Osteocyte (in vitro differentiated cells): ENCODE results near the gene CACNA2D3. TPM values are rescaled to one million over a fixed set of nuclear protein-coding genes. Genes with fewer than 3 reads are reported as not detected.

ENCODE experiments used
- DNase-seq: peaks from one replicate; pipeline ENCODE4 v3.0.0; 2021; ENCODE audit warnings: mixed read lengths; ENCODE audit not compliant: unreplicated experiment; ENCODE audit errors: extremely low spot score
- H3K27ac Mint-ChIP-seq: one replicate; pipeline ENCODE4 v1.8.0; 2021; ENCODE audit warnings: mild to moderate bottlenecking, mixed read lengths; ENCODE audit not compliant: unreplicated experiment
- H3K27me3 Mint-ChIP-seq: one replicate; pipeline ENCODE4 v1.8.0; 2021; ENCODE audit warnings: mixed read lengths; ENCODE audit not compliant: unreplicated experiment
- H3K36me3 Mint-ChIP-seq: one replicate; pipeline ENCODE4 v1.8.0; 2021; ENCODE audit warnings: mixed read lengths; ENCODE audit not compliant: unreplicated experiment
- H3K4me1 Mint-ChIP-seq: one replicate; pipeline ENCODE4 v1.8.0; 2021; ENCODE audit warnings: mixed read lengths; ENCODE audit not compliant: unreplicated experiment
- H3K4me3 Mint-ChIP-seq: one replicate; pipeline ENCODE4 v1.8.0; 2021; ENCODE audit warnings: mild to moderate bottlenecking, moderate library complexity, mixed read lengths; ENCODE audit not compliant: unreplicated experiment
- H3K9me3 Mint-ChIP-seq: one replicate; pipeline ENCODE4 v1.8.0; 2021; ENCODE audit warnings: mixed read lengths; ENCODE audit not compliant: unreplicated experiment
- total RNA-seq: library from RNA; stranded (reverse); gene quantifications from 2 replicates; pipeline ENCODE4 v1.2.1, GENCODE V29; 2021
- TF ChIP-seq, protein P1 (sequence below): fragments of 200-600 bp; sonication (generic); IDR thresholded peaks from 2 replicates; pipeline ENCODE4 v1.5.0; 2021; ENCODE audit warnings: antibody characterized with exemption, mild to moderate bottlenecking, moderate library complexity

Gene CACNA2D3
- total RNA-seq, 1 donor from 2014 or later = 0.46 TPM

DNA sequence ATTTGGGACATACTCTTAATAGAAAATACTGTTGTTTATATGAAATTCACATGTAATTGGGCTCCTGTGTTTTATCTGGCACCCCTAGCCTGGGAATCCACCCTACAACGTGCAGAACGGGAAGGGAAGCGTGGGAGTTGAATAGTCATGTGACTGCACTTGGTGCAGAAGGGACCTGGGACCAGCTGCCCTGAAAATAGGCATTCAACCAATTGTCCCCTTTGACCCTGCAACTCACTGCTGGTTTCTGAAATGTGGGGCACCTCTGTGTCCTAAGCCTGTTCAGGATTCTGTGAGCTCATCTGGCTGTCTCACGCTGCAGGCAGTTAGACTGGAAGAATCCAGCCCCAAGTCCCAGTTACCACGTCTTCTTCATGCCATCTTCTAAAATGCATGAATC lies 79.7 kb downstream of the CACNA2D3 start:
- Mint-ChIP-seq H3K9me3 (peaks cover 8% of the 10 kb centered on the region), H3K4me3 (no peak overlapping the region), H3K27ac (no peak overlapping the region), H3K36me3 (no peaks in the 10 kb centered on the region), H3K4me1 (no peaks in the 10 kb centered on the region), H3K27me3 (no peaks in the 10 kb centered on the region)
- no peak for DNase-seq
- TF ChIP-seq, protein P1, sequence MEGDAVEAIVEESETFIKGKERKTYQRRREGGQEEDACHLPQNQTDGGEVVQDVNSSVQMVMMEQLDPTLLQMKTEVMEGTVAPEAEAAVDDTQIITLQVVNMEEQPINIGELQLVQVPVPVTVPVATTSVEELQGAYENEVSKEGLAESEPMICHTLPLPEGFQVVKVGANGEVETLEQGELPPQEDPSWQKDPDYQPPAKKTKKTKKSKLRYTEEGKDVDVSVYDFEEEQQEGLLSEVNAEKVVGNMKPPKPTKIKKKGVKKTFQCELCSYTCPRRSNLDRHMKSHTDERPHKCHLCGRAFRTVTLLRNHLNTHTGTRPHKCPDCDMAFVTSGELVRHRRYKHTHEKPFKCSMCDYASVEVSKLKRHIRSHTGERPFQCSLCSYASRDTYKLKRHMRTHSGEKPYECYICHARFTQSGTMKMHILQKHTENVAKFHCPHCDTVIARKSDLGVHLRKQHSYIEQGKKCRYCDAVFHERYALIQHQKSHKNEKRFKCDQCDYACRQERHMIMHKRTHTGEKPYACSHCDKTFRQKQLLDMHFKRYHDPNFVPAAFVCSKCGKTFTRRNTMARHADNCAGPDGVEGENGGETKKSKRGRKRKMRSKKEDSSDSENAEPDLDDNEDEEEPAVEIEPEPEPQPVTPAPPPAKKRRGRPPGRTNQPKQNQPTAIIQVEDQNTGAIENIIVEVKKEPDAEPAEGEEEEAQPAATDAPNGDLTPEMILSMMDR = no peak

DNA sequence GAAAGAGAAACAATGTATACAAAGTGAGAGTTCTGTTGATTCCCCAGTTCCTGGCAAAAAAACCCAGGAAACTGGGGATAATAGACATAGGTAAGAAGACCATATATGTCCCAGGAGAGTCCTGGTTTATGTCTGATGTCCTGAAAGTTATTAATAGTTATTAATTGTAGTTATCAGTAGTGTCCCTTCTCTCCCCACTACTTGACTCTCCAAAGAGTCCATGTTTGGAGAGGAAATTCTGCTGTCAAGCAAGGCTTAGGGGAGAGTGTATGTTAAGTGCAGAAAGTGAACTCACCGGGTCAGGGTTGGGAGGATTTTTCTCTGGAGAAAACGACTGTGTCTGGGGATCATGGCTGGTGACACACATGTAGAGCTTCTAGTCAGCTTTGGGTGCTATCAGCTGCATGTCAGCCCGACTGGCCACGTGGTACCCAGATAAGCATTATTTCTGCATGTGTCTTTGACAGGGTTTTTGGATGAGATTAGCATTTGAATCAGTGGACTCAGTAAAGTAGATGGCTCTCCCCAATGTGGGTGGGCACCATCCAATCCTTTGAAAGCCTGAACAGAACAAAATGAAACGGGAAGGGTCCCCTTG lies 80.4 kb downstream of the CACNA2D3 start:
- Mint-ChIP-seq H3K27me3 (no peaks in the 10 kb centered on the region), H3K36me3 (no peaks in the 10 kb centered on the region), H3K27ac (no peak overlapping the region), H3K9me3 (peaks cover 8% of the 10 kb centered on the region), H3K4me3 (no peak overlapping the region), H3K4me1 (no peaks in the 10 kb centered on the region)
- no peak for DNase-seq
- TF ChIP-seq, protein P1 = no peak

DNA sequence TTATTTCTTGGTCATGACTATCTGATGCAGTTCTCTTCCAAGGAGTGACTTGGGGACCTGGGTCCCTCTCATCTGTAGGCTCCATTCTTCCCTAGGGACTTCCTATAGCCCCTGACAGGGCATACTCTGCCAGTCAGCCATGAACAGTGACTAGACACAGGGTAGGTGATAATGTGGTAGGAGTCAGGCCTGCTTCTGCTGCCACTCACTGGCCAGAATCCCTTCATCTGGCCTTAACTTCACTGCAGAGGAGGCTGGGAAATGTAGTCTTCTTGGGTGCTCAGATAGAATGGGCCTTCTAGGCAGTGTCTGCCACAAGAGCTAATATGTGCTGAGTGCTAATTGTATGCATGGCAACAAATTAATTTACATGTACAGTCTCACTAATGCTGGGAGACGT lies 84.5 kb downstream of the CACNA2D3 start:
- no peak overlapping the region for H3K27ac Mint-ChIP-seq
- TF ChIP-seq, protein P1 = no peak
- DNase-seq = no peak
- no peak overlapping the region for H3K4me3 Mint-ChIP-seq
- H3K4me1 Mint-ChIP-seq = no peaks in the 10 kb centered on the region
- no peaks in the 10 kb centered on the region for H3K27me3 Mint-ChIP-seq
- H3K9me3 Mint-ChIP-seq = peaks cover 23% of the 10 kb centered on the region
- no peaks in the 10 kb centered on the region for H3K36me3 Mint-ChIP-seq

DNA sequence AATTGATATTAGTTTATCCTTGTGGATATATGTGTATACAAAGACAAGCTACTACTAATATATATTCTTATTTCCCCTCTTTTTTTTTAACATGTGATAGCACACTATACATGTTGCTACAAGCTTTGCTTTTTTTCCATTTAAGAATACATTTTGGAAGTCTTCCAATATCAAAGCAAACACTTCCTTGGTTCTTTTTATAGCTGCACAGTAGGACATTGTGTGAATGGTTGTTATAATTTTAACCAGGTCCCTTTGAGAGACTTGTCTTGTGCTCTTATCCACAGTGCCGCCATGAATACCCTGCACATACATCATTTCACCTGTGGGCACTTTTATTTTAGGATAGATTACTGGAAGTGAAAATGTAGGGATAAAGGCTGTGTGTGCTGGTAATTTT lies 88.7 kb downstream of the CACNA2D3 start:
- H3K36me3 Mint-ChIP-seq = no peaks in the 10 kb centered on the region
- peaks cover 23% of the 10 kb centered on the region for H3K9me3 Mint-ChIP-seq
- H3K27me3 Mint-ChIP-seq = no peaks in the 10 kb centered on the region
- TF ChIP-seq, protein P1 = no peak
- H3K4me3 Mint-ChIP-seq = no peak overlapping the region
- no peak overlapping the region for H3K27ac Mint-ChIP-seq
- no peak for DNase-seq
- H3K4me1 Mint-ChIP-seq = no peaks in the 10 kb centered on the region

DNA sequence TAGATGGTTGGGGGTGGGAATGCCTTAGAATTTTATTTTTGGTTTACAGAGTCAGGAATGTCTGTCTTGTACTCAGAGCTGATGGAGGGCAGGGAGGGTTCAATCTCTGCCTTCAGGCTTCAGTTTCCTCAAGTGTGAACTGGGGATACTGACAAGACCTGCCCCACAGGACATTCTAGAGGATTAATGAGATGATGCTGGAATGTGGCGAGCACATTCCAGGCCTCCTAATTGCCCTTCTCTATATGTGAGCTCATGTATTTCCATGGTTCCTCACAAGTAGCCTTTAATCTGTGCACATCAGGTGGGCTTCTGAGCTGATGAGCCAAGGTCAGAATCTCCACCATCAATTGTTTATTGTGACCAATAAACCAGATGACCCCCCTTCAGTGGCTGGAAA lies 90.4 kb downstream of the CACNA2D3 start:
- H3K4me1 Mint-ChIP-seq = no peaks in the 10 kb centered on the region
- no peaks in the 10 kb centered on the region for H3K36me3 Mint-ChIP-seq
- peaks cover 23% of the 10 kb centered on the region for H3K9me3 Mint-ChIP-seq
- TF ChIP-seq, protein P1 = no peak
- no peaks in the 10 kb centered on the region for H3K27me3 Mint-ChIP-seq
- no peak overlapping the region for H3K27ac Mint-ChIP-seq
- no peak overlapping the region for H3K4me3 Mint-ChIP-seq
- DNase-seq = no peak
